OCI-LY7 (cell line): ENCODE measurements around the gene ARPC5L.

Experiments used
- EZH2phosphoT487 ChIP-seq: fragments of 200-600 bp; sonication (generic); IDR thresholded peaks from 2 replicates; pipeline ENCODE4 v1.6.1; 2018; ENCODE audit warnings: low read depth, borderline replicate concordance, mild to moderate bottlenecking, mixed run types, antibody characterized with exemption, low read length, moderate library complexity, mixed read lengths
- TF ChIP-seq, protein P1 (sequence below): fragments of 200-600 bp; sonication (generic); conservative IDR thresholded peaks from 2 replicates; pipeline ENCODE4 v1.5.1; 2014; ENCODE audit warnings: mild to moderate bottlenecking, antibody characterized with exemption, low read length, moderate library complexity, mixed read lengths

DNA sequence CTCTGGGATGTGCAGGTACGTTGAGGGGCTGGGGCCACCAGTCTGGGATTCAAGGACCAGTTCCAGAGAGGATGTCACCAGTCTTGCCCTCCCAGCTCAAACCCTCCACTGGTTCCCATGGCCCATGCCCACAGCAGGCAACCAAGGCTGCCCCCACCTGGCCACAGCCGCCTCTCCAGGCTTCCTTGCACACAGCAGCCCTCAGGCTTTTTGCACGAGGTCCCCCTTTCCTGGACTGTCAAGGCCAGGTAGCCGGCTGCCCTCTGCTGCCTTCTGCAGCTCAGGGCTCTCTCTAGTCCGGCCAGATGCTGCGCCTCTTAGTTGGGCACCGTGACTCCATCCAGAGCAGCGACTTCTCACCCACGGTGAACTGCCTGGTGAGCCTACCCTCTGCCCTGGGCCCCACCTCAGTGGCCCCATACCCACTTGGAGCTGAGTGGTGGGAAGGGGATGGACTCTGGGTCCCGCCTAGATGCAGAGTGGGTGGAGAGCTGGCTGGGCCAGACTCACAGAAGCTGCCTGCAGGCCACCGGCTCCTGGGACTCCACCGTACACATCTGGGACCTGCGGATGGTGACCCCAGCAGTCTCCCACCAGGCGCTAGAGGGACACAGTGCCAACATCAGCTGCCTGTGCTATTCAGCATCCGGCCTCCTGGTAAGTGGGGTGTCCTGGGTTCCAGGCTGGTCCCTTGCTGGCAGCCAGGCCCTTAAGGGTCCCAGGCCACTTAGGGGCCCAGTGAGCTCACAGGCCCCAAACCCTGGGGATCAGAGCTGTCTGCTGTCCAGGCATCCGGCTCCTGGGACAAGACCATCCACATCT lies 5.8 kb upstream of the ARPC5L start:
- TF ChIP-seq EZH2phosphoT487: no peak
- TF ChIP-seq, protein P1, sequence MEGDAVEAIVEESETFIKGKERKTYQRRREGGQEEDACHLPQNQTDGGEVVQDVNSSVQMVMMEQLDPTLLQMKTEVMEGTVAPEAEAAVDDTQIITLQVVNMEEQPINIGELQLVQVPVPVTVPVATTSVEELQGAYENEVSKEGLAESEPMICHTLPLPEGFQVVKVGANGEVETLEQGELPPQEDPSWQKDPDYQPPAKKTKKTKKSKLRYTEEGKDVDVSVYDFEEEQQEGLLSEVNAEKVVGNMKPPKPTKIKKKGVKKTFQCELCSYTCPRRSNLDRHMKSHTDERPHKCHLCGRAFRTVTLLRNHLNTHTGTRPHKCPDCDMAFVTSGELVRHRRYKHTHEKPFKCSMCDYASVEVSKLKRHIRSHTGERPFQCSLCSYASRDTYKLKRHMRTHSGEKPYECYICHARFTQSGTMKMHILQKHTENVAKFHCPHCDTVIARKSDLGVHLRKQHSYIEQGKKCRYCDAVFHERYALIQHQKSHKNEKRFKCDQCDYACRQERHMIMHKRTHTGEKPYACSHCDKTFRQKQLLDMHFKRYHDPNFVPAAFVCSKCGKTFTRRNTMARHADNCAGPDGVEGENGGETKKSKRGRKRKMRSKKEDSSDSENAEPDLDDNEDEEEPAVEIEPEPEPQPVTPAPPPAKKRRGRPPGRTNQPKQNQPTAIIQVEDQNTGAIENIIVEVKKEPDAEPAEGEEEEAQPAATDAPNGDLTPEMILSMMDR: peak; percentile 66
